HEK293 (cell line): ENCODE measurements around the gene POLK.

Experiments used
- CTCF ChIA-PET: fragments of 350-600 bp; formaldehyde crosslinking; extraction: SDS; loops from one replicate; lab custom pipeline; 2021; ENCODE audit warnings: antibody characterized with exemption; lab: Yijun Ruan, JAX
- POLR2A ChIA-PET: fragments of 300-600 bp; formaldehyde crosslinking; extraction: SDS; loops from one replicate; lab custom pipeline; 2020; ENCODE audit warnings: antibody characterized with exemption, inconsistent platforms; lab: Yijun Ruan, JAX
- H3K27ac ChIP-seq: fragments of 200-500 bp; sonication (Bioruptor generic); 2 replicates; pipeline ENCODE4 v1.5.1; 2014; ENCODE audit warnings: low read depth, low read length, control low read depth, inconsistent platforms; ENCODE audit errors: extremely low read depth
- H3K36me3 ChIP-seq, 2 experiments: fragments of 200-500 bp in 1 of 2; sonication (Bioruptor generic) in 1 of 2; 1 replicate in 1 of 2; 2 replicates in 1 of 2; pipeline ENCODE4 v1.5.1; 2014 to 2017; ENCODE audit warnings: inconsistent platforms in 2 of 2, low read length in 2 of 2; ENCODE audit not compliant: control insufficient read depth in 2 of 2, insufficient read depth in 1 of 2
- H3K4me1 ChIP-seq: fragments of 200-500 bp; sonication (Bioruptor generic); 2 replicates; pipeline ENCODE4 v1.5.1; 2014; ENCODE audit warnings: mild to moderate bottlenecking, low read length, inconsistent platforms; ENCODE audit not compliant: control insufficient read depth, insufficient read depth
- H3K4me3 ChIP-seq: 2 replicates; pipeline ENCODE4 v1.5.1; 2011; ENCODE audit warnings: low read depth, mild to moderate bottlenecking, control low read depth, low read length, moderate library complexity
- H3K9me3 ChIP-seq: fragments of 200-500 bp; sonication (Bioruptor generic); 2 replicates; pipeline ENCODE4 v1.5.1; 2014; ENCODE audit warnings: low read depth, low read length, inconsistent platforms; ENCODE audit not compliant: control insufficient read depth, insufficient read depth
- GLI2 ChIP-seq: fragments of 450-650 bp; formaldehyde crosslinking; IDR thresholded peaks from 2 replicates; pipeline ENCODE4; 2017; ENCODE audit warnings: missing biosample characterization, missing genetic modification characterization, low read depth, borderline replicate concordance
- HOXA7 ChIP-seq: sonication (generic); formaldehyde crosslinking; IDR thresholded peaks from 2 replicates; pipeline ENCODE4 v1.8.1; 2022; ENCODE audit warnings: missing genetic modification reagents, borderline replicate concordance
- HOXD13 ChIP-seq: sonication (generic); formaldehyde crosslinking; IDR thresholded peaks from 2 replicates; pipeline ENCODE4 v1.8.0; 2022; ENCODE audit warnings: missing genetic modification reagents, borderline replicate concordance
- PRDM1 ChIP-seq: fragments of 450-650 bp; formaldehyde crosslinking; IDR thresholded peaks from 2 replicates; pipeline ENCODE4; 2016; ENCODE audit warnings: missing biosample characterization, missing genetic modification characterization
- TCF7L2 ChIP-seq: IDR thresholded peaks from 2 replicates; pipeline ENCODE4 v1.6.1; 2011; ENCODE audit warnings: low read depth, mild to moderate bottlenecking, inconsistent platforms, low read length, moderate library complexity, borderline replicate concordance
- ZNF132 ChIP-seq: fragments of 450-650 bp; formaldehyde crosslinking; IDR thresholded peaks from 2 replicates; pipeline ENCODE4 v1.5.1; 2017; ENCODE audit warnings: missing biosample characterization, missing genetic modification characterization, borderline replicate concordance
- ZNF157 ChIP-seq: fragments of 450-650 bp; formaldehyde crosslinking; IDR thresholded peaks from 2 replicates; pipeline ENCODE4 v1.5.1; 2016; ENCODE audit warnings: missing biosample characterization, missing genetic modification characterization
- ZNF169 ChIP-seq: fragments of 450-650 bp; formaldehyde crosslinking; IDR thresholded peaks from 2 replicates; pipeline ENCODE4 v1.5.1; 2016; ENCODE audit warnings: missing biosample characterization, missing genetic modification characterization
- ZNF184 ChIP-seq: fragments of 450-650 bp; IDR thresholded peaks from 2 replicates; pipeline ENCODE4 v1.5.1; 2018; ENCODE audit warnings: missing biosample characterization, mild to moderate bottlenecking, missing genetic modification characterization
- ZNF221 ChIP-seq: fragments of 450-650 bp; formaldehyde crosslinking; IDR thresholded peaks from 2 replicates; pipeline ENCODE4 v1.5.1; 2017; ENCODE audit warnings: missing biosample characterization, missing genetic modification characterization, borderline replicate concordance
- ZNF223 ChIP-seq: fragments of 450-650 bp; formaldehyde crosslinking; IDR thresholded peaks from 2 replicates; pipeline ENCODE4 v1.5.1; 2016; ENCODE audit warnings: missing biosample characterization, missing genetic modification characterization
- ZNF280C ChIP-seq: fragments of 450-650 bp; formaldehyde crosslinking; IDR thresholded peaks from 2 replicates; pipeline ENCODE4 v1.5.1; 2016; ENCODE audit warnings: missing biosample characterization, missing genetic modification characterization
- ZNF324 ChIP-seq: fragments of 450-650 bp; formaldehyde crosslinking; IDR thresholded peaks from 2 replicates; pipeline ENCODE4 v1.5.1; 2016; ENCODE audit warnings: missing biosample characterization, missing genetic modification characterization
- ZNF391 ChIP-seq: fragments of 450-650 bp; formaldehyde crosslinking; IDR thresholded peaks from 2 replicates; pipeline ENCODE4 v1.5.1; 2016; ENCODE audit warnings: low read depth, missing biosample characterization, missing genetic modification characterization, borderline replicate concordance
- ZNF423 ChIP-seq: fragments of 450-650 bp; formaldehyde crosslinking; IDR thresholded peaks from 2 replicates; pipeline ENCODE4 v1.5.1; 2016; ENCODE audit warnings: missing biosample characterization, missing genetic modification characterization
- ZNF513 ChIP-seq: fragments of 450-650 bp; IDR thresholded peaks from 2 replicates; pipeline ENCODE4 v1.5.1; 2018; ENCODE audit warnings: missing biosample characterization, missing genetic modification characterization
- ZNF561 ChIP-seq: fragments of 450-650 bp; IDR thresholded peaks from 2 replicates; pipeline ENCODE4 v1.5.1; 2018; ENCODE audit warnings: missing biosample characterization, missing genetic modification characterization, borderline replicate concordance
- ZNF639 ChIP-seq: fragments of 450-650 bp; formaldehyde crosslinking; IDR thresholded peaks from 2 replicates; pipeline ENCODE4 v1.5.1; 2016; ENCODE audit warnings: missing biosample characterization, missing genetic modification characterization
- ZNF707 ChIP-seq: fragments of 450-650 bp; formaldehyde crosslinking; IDR thresholded peaks from 2 replicates; pipeline ENCODE4 v1.5.1; 2016; ENCODE audit warnings: missing biosample characterization, missing genetic modification characterization
- ZNF776 ChIP-seq: fragments of 450-650 bp; formaldehyde crosslinking; IDR thresholded peaks from 2 replicates; pipeline ENCODE4 v1.5.0; 2017; ENCODE audit warnings: missing biosample characterization, missing genetic modification characterization, borderline replicate concordance
- TF ChIP-seq, protein P1 (sequence below): fragments of 450-650 bp; formaldehyde crosslinking; IDR thresholded peaks from 2 replicates; pipeline ENCODE4 v1.5.1; 2016; ENCODE audit warnings: missing biosample characterization, missing genetic modification characterization, low read depth
- TF ChIP-seq, protein P2 (sequence below): fragments of 450-650 bp; formaldehyde crosslinking; optimal IDR thresholded peaks from 2 replicates; pipeline ENCODE3; 2016; ENCODE audit warnings: missing biosample characterization, mild to moderate bottlenecking, missing genetic modification characterization

The POLK gene

GRCh38 chr5:75616971-75617621 lies 105.4 kb downstream of the POLK start (continued):
- no peak for TF ChIP-seq ZNF639 (tag by site-specific recombination)

GRCh38 chr5:75617736-75618352 lies 106.2 kb downstream of the POLK start:
- CTCF ChIA-PET, result no interaction called here
- Histone ChIP-seq H3K4me3 (no peak overlapping the region), H3K36me3 (no peaks in the 10 kb centered on the region), H3K9me3 (no peaks in the 10 kb centered on the region)
- TF ChIP-seq GLI2 (tag by site-specific recombination) (no peak), PRDM1 (tag by site-specific recombination) (peak; percentile 85)
- TF ChIP-seq, all 188 proteins: peak for 1
- peaks cover 10% of the 10 kb centered on the region for H3K4me1 ChIP-seq
- POLR2A ChIA-PET, result no interaction called here
- no peak overlapping the region for H3K27ac ChIP-seq

- Histone ChIP-seq H3K4me1 (peaks cover 10% of the 10 kb centered on the region), H3K9me3 (no peaks in the 10 kb centered on the region), H3K4me3 (no peak overlapping the region), H3K36me3 (no peaks in the 10 kb centered on the region), H3K27ac (no peak overlapping the region)
- ChIA-PET CTCF (no interaction called here), POLR2A (interaction anchor here (0.6 kb wide), 1 partner anchor 283 kb away, joined by 4 read pairs; the partner anchor contains the start of gene HMGCR)
- TF ChIP-seq ZNF169, result no peak
- TF ChIP-seq, protein P1, sequence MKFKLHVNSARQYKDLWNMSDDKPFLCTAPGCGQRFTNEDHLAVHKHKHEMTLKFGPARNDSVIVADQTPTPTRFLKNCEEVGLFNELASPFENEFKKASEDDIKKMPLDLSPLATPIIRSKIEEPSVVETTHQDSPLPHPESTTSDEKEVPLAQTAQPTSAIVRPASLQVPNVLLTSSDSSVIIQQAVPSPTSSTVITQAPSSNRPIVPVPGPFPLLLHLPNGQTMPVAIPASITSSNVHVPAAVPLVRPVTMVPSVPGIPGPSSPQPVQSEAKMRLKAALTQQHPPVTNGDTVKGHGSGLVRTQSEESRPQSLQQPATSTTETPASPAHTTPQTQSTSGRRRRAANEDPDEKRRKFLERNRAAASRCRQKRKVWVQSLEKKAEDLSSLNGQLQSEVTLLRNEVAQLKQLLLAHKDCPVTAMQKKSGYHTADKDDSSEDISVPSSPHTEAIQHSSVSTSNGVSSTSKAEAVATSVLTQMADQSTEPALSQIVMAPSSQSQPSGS (tag by site-specific recombination), result no peak
- no peak for TF ChIP-seq ZNF423 (tag by site-specific recombination)
- no peak for TF ChIP-seq ZNF280C (tag by site-specific recombination)
- TF ChIP-seq TCF7L2, result no peak
- TF ChIP-seq ZNF223, result no peak
- no peak for TF ChIP-seq ZNF132 (tag by site-specific recombination)
- TF ChIP-seq ZNF707, result no peak
- TF ChIP-seq HOXA7 (CRISPR knock-in tag), result no peak
- no peak for TF ChIP-seq ZNF391 (tag by site-specific recombination)
- no peak for TF ChIP-seq HOXD13
- TF ChIP-seq ZNF513 (tag by site-specific recombination), result no peak
- TF ChIP-seq, protein P2, sequence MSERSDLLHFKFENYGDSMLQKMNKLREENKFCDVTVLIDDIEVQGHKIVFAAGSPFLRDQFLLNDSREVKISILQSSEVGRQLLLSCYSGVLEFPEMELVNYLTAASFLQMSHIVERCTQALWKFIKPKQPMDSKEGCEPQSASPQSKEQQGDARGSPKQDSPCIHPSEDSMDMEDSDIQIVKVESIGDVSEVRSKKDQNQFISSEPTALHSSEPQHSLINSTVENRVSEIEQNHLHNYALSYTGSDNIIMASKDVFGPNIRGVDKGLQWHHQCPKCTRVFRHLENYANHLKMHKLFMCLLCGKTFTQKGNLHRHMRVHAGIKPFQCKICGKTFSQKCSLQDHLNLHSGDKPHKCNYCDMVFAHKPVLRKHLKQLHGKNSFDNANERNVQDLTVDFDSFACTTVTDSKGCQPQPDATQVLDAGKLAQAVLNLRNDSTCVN (tag by site-specific recombination), result no peak
- TF ChIP-seq ZNF184 (tag by site-specific recombination), result no peak
- no peak for TF ChIP-seq ZNF157 (tag by site-specific recombination)
- TF ChIP-seq ZNF221 (tag by site-specific recombination), result no peak
- no peak for TF ChIP-seq ZNF776 (tag by site-specific recombination)
- no peak for TF ChIP-seq ZNF324 (tag by site-specific recombination)
- no peak for TF ChIP-seq ZNF561 (tag by site-specific recombination)
Measured at GRCh38 chr5:75620184-75620959, 108.7 kb downstream of the POLK start.
